GM23338 (cell line): ENCODE measurements around the gene M1AP. TPM values are rescaled to one million over a fixed set of nuclear protein-coding genes. Genes with fewer than 3 reads are reported as not detected.

Experiments used
- polyA plus RNA-seq: library from polyadenylated mRNA; unstranded; fragments of >200 nt; fragmentation: Nextera tagmentation; extraction: Ambion mirVana; gene quantifications from 2 replicates; pipeline ENCODE4 v1.2.1, GENCODE V29; 2016
- total RNA-seq: library from RNA; depleted of rRNA; stranded (reverse); fragments of >200 nt; shearing (Covaris generic); gene quantifications from 2 replicates; pipeline ENCODE4 v1.2.3, GENCODE V29; 2014
- TF ChIP-seq, protein P1 (sequence below): fragments of 250-450 bp; sonication (Bioruptor Pico); IDR thresholded peaks from 2 replicates; pipeline ENCODE4 v1.5.0; 2020; ENCODE audit warnings: mild to moderate bottlenecking, moderate library complexity
- TF ChIP-seq, protein P2 (sequence below): IDR thresholded peaks from one replicate; pipeline ENCODE4 v1.6.1; 2018; ENCODE audit warnings: antibody characterized with exemption; ENCODE audit not compliant: unreplicated experiment
- TF ChIP-seq, protein P3 (sequence below): IDR thresholded peaks from 2 replicates; pipeline ENCODE4 v1.6.1; 2016; ENCODE audit warnings: antibody characterized with exemption

The M1AP gene
- total and polyA plus RNA-seq, 2 experiments from 2014 or later, result 5.1 to 12.1 TPM

DNA sequence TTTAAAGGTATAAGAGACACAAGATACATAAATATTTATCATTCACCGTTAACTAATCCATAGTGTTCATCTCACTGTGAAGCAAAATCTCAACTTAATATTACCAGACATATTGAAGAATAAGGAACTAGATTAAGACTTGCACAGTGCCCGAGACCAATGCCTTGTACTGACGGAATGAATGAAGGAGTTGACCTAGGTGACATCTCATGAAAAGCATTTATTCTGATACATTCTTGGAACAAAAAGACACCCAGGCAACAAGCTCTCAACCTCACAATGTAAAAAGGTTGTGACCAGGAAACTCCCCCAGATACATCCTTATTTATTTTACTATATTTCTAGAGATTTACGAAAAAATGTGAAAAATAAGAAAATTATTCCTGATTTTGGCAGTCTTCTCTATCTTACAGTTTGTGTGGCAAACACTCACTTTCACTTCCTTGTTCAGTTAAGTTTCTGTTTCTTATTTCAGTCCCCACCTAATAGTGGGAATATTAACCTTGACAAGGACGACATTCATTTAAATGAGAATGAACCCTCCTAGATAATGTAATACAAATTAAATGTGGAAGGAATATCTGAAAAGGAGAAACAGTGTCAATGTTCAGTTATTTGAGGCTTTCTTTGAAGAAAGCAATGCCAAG is 28.4 kb downstream of the M1AP start (continued):
- TF ChIP-seq, protein P1, sequence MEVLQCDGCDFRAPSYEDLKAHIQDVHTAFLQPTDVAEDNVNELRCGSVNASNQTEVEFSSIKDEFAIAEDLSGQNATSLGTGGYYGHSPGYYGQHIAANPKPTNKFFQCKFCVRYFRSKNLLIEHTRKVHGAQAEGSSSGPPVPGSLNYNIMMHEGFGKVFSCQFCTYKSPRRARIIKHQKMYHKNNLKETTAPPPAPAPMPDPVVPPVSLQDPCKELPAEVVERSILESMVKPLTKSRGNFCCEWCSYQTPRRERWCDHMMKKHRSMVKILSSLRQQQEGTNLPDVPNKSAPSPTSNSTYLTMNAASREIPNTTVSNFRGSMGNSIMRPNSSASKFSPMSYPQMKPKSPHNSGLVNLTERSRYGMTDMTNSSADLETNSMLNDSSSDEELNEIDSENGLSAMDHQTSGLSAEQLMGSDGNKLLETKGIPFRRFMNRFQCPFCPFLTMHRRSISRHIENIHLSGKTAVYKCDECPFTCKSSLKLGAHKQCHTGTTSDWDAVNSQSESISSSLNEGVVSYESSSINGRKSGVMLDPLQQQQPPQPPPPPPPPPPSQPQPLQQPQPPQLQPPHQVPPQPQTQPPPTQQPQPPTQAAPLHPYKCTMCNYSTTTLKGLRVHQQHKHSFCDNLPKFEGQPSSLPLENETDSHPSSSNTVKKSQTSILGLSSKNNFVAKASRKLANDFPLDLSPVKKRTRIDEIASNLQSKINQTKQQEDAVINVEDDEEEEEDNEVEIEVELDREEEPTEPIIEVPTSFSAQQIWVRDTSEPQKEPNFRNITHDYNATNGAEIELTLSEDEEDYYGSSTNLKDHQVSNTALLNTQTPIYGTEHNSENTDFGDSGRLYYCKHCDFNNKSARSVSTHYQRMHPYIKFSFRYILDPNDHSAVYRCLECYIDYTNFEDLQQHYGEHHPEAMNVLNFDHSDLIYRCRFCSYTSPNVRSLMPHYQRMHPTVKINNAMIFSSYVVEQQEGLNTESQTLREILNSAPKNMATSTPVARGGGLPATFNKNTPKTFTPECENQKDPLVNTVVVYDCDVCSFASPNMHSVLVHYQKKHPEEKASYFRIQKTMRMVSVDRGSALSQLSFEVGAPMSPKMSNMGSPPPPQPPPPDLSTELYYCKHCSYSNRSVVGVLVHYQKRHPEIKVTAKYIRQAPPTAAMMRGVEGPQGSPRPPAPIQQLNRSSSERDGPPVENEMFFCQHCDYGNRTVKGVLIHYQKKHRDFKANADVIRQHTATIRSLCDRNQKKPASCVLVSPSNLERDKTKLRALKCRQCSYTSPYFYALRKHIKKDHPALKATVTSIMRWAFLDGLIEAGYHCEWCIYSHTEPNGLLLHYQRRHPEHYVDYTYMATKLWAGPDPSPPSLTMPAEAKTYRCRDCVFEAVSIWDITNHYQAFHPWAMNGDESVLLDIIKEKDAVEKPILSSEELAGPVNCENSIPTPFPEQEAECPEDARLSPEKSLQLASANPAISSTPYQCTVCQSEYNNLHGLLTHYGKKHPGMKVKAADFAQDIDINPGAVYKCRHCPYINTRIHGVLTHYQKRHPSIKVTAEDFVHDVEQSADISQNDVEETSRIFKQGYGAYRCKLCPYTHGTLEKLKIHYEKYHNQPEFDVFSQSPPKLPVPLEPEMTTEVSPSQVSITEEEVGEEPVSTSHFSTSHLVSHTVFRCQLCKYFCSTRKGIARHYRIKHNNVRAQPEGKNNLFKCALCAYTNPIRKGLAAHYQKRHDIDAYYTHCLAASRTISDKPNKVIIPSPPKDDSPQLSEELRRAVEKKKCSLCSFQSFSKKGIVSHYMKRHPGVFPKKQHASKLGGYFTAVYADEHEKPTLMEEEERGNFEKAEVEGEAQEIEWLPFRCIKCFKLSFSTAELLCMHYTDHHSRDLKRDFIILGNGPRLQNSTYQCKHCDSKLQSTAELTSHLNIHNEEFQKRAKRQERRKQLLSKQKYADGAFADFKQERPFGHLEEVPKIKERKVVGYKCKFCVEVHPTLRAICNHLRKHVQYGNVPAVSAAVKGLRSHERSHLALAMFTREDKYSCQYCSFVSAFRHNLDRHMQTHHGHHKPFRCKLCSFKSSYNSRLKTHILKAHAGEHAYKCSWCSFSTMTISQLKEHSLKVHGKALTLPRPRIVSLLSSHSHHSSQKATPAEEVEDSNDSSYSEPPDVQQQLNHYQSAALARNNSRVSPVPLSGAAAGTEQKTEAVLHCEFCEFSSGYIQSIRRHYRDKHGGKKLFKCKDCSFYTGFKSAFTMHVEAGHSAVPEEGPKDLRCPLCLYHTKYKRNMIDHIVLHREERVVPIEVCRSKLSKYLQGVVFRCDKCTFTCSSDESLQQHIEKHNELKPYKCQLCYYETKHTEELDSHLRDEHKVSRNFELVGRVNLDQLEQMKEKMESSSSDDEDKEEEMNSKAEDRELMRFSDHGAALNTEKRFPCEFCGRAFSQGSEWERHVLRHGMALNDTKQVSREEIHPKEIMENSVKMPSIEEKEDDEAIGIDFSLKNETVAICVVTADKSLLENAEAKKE (CRISPR knock-in tag), result no peak
- TF ChIP-seq, protein P2, sequence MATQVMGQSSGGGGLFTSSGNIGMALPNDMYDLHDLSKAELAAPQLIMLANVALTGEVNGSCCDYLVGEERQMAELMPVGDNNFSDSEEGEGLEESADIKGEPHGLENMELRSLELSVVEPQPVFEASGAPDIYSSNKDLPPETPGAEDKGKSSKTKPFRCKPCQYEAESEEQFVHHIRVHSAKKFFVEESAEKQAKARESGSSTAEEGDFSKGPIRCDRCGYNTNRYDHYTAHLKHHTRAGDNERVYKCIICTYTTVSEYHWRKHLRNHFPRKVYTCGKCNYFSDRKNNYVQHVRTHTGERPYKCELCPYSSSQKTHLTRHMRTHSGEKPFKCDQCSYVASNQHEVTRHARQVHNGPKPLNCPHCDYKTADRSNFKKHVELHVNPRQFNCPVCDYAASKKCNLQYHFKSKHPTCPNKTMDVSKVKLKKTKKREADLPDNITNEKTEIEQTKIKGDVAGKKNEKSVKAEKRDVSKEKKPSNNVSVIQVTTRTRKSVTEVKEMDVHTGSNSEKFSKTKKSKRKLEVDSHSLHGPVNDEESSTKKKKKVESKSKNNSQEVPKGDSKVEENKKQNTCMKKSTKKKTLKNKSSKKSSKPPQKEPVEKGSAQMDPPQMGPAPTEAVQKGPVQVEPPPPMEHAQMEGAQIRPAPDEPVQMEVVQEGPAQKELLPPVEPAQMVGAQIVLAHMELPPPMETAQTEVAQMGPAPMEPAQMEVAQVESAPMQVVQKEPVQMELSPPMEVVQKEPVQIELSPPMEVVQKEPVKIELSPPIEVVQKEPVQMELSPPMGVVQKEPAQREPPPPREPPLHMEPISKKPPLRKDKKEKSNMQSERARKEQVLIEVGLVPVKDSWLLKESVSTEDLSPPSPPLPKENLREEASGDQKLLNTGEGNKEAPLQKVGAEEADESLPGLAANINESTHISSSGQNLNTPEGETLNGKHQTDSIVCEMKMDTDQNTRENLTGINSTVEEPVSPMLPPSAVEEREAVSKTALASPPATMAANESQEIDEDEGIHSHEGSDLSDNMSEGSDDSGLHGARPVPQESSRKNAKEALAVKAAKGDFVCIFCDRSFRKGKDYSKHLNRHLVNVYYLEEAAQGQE, result no peak
- TF ChIP-seq, protein P3, sequence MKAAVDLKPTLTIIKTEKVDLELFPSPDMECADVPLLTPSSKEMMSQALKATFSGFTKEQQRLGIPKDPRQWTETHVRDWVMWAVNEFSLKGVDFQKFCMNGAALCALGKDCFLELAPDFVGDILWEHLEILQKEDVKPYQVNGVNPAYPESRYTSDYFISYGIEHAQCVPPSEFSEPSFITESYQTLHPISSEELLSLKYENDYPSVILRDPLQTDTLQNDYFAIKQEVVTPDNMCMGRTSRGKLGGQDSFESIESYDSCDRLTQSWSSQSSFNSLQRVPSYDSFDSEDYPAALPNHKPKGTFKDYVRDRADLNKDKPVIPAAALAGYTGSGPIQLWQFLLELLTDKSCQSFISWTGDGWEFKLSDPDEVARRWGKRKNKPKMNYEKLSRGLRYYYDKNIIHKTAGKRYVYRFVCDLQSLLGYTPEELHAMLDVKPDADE, result no peak
